ENCODE measurements around the gene NHS.

Gene NHS

DNA sequence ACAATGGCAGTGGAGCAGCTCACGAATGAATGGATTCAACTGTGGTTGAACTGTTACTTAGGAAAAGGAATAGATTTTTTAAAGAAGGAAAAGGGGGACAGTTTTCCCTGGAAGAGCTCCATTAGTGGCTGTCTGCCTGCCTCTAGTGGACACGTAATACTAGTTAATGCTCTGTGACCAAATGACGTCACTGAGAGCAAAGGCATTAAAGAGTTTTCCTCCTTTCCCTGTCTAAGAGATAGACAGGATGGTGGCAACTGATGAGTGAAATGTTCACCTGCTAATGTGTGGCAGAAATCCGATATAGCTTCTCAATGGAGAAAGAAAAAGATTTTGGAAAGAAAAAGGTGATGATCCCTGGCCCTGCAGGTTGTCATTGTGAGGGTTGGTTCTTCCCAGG, 310.0 kb downstream of the NHS start:
- no peak for FAIRE-seq
- DNase-seq (ENCODE audit: insufficient read length, low spot score): no peak
- no peak for TF ChIP-seq POLR2A (IDR thresholded peaks at IDR 0.05; ENCODE audit: low read depth, low read length)

DNA sequence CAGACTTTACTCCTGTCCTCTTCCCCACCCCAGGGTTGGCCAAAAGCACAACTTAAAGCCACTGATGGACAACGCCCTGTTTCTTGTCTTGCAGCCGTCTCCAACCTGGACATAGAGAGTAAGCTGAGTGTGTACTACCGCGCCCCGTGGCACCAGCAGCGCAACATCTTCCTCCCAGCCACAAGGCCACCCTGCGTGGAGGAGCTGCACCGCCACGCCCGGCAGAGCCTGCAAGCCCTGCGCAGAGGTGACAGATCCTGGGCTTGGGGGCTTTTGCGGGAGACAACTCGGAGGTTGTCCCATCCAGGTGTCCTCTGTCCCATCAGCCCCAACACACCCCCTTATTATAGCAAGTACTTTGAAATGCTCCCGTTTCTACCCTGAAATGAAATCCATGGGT, 312.6 kb downstream of the NHS start:
- FAIRE-seq (no peak), DNase-seq (ENCODE audit: insufficient read length, low spot score) (no peak)
- TF ChIP-seq POLR2A (IDR thresholded peaks at IDR 0.05; ENCODE audit: low read depth, low read length): no peak

DNA sequence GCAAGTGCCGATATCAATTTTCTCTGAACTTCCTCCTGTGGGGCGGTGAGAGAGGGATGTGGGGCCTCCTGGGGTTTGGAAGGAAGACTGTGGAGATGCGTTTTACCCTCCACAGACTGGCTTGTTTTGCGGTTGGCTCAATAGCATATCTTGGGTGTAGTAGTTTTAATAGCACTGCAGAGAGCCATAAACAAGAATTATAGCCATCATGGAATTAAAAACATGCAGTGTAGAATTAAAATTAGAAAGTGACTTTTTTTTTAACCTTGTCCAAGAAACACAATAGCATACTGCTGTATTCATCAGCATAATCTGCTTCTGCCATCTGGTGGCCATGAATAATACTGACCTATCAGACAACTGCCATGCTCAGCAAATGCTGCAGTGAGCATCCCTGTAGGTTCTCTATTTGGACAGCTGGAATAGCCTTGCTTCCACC, 315.0 kb downstream of the NHS start:
- TF ChIP-seq POLR2A (IDR thresholded peaks at IDR 0.05; ENCODE audit: low read depth, low read length): no peak
- DNase-seq (ENCODE audit: insufficient read length, low spot score): no peak
- no peak for FAIRE-seq

DNA sequence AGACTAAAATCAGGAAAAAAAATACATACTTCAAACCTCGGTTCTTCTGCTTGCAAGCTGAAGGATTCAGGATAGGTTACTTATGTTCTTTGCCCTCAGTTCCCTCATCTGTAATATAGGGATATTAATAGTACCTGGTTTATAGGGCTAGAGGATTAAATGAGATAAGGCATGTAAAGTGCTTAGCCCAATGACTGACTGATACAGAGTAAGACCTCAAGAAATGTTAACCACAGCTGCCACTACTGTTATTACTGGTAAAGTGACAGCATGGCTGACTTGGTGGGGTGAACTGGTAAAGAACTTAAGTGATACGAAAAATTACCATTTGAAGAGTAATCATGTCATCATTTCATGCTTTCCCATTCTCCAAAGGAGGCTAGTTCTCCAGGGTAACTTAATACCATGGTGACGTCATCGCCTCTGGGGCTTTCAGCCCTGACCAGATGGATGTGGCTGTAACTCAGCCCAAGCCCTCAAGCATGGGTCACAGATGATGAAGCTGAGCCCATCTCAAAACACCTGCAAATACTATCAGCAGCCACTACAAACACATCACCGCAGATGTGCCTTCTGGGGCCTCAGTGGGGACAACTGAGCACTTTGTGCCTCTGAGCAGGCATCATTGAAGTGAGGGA, 317.8 kb downstream of the NHS start:
- no peak for TF ChIP-seq POLR2A (IDR thresholded peaks at IDR 0.05; ENCODE audit: low read depth, low read length)
- FAIRE-seq (no peak), DNase-seq (ENCODE audit: insufficient read length, low spot score) (no peak)

DNA sequence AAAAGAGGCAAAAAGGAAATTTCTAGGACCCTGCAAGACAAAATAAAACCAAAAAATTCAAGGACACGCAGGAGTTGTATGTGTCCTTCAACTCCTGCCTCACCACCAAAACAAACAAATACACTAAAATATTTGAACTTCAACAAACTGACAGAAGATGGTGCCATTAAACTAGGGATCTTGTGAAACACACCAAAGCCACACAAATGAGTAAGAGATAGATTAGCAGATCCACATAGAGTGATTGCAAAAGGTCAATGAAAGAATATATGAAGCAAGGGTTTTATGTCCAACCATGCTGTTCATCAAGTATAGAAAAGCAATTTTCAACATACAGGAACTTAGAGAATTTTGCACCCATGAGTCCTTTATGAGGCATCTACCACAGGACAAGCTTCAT, 322.2 kb downstream of the NHS start:
- DNase-seq (ENCODE audit: insufficient read length, low spot score): no peak
- TF ChIP-seq POLR2A (IDR thresholded peaks at IDR 0.05; ENCODE audit: low read depth, low read length): no peak
- FAIRE-seq: no peak

DNA sequence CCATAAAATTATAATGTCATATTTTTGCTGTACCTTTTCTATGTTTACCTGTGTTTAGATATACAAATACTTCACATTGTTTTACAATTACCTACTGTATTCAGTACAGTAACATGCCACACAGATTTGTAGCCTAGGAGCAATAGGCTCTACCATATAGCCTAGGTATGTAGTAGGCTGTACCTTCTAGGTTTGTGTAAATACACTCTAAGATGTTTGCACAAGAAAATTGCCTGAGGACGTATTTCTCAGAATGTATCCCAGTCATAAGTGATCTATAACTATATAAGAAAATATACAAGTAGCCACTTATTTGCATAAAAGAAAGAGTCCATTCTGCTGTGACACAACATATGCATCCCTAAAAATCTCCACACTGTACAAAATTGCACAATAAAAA, 326.0 kb downstream of the NHS start:
- no peak for TF ChIP-seq POLR2A (IDR thresholded peaks at IDR 0.05; ENCODE audit: low read depth, low read length)
- DNase-seq (ENCODE audit: insufficient read length, low spot score) (no peak), FAIRE-seq (no peak)

DNA sequence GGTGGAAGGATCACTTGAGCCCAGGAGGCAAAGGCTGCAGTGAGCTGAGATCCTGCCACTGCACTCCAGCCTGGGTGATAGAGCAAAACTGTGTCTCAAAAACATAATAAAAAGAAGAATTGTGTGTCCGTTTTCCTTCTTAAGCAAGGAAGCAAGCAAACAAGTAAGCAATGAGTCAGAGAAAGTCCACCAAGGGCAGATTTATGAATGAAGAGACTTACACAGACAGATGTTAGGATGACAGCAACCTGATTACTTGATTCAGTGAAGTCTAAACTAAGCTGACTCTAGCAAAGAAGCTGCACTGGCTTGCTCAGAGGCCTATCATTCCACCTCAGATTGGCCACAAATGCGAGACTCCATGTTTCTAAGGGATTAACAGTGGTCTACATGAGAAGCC, 328.2 kb downstream of the NHS start:
- DNase-seq (ENCODE audit: insufficient read length, low spot score) (no peak), FAIRE-seq (no peak)
- TF ChIP-seq POLR2A (IDR thresholded peaks at IDR 0.05; ENCODE audit: low read depth, low read length): no peak

DNA sequence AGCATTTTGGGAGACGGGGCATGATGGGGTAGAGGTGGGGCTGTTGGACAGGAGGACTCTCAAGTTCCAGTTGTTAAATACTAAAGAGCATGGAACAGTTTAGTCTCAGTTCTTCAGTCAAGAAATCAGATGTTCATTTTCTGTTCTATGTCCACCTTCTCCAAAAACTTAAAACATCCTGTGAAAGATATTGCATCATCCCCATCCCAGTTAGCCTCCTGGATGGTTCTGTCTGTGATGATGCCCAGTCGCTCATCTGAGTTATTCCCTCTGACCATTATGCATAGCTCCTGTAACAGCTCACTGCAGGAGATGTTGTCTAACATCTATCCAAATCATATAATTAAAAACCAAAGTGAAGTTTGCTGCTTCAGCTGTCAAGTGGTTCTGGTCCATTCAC, 330.2 kb downstream of the NHS start:
- TF ChIP-seq POLR2A (IDR thresholded peaks at IDR 0.05; ENCODE audit: low read depth, low read length): no peak
- DNase-seq (ENCODE audit: insufficient read length, low spot score) (no peak), FAIRE-seq (no peak)

DNA sequence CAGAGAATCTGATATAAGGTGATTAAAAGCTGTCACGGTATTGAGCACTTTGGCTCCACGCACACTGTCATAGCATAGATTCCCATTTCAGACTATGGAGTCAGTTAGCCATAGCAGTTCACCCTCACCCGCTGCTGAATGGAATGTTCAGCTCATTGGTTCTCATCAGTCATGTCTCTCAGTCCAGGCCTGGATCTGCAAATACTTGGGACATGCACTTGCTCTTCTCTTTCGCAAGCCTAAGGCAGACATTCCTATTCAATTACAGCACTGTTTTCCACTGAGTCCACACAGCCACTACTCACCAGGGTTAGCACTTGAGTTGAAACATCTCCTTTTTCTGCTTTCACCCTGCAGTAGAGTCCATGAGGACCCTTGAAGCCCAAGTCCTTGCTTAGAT, 331.7 kb downstream of the NHS start:
- FAIRE-seq: no peak
- no peak for DNase-seq (ENCODE audit: insufficient read length, low spot score)
- no peak for TF ChIP-seq POLR2A (IDR thresholded peaks at IDR 0.05; ENCODE audit: low read depth, low read length)

DNA sequence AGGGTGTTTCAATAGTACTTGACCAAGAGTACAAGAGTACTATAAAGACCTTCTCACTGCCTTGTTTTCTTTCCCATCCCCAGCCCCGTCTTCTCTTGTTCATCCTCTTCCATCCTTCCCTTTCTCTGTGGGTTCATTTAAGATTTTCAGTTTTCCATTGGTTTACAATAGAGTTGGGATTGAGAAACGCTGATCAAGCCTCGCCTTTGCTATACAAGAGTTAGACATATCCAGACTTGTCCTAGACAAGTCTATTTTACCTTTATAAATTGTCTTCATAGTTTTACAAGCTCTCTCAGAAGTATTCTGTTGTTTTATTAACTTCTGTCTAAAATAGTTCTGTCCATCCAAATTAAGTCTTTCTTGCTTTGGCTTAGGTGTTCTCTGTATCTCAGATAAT, 332.7 kb downstream of the NHS start:
- FAIRE-seq (no peak), DNase-seq (ENCODE audit: insufficient read length, low spot score) (no peak)
- no peak for TF ChIP-seq POLR2A (IDR thresholded peaks at IDR 0.05; ENCODE audit: low read depth, low read length)

DNA sequence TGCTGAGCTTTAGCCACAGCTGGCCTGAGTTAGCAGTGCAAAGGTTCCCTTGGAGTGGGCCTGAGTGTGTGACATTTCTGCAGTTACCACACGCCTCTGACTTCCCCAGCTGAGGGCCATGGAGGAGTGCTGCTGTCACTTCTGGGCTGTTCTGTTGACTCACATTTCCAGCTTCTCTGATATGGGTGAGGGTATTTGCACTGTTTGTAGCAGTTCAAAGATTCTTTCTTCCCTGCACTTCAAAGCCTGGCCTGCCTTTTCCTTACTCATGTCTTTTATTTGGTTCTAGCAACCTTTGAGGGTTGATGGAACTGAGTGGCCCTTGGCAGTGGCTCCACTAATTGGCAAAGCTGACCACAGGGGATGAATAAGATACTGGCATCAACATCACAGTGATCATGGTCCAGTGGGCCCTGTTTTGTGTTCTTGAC, 335.9 kb downstream of the NHS start:
- no peak for TF ChIP-seq POLR2A (IDR thresholded peaks at IDR 0.05; ENCODE audit: low read depth, low read length)
- no peak for DNase-seq (ENCODE audit: insufficient read length, low spot score)
- FAIRE-seq: no peak

DNA sequence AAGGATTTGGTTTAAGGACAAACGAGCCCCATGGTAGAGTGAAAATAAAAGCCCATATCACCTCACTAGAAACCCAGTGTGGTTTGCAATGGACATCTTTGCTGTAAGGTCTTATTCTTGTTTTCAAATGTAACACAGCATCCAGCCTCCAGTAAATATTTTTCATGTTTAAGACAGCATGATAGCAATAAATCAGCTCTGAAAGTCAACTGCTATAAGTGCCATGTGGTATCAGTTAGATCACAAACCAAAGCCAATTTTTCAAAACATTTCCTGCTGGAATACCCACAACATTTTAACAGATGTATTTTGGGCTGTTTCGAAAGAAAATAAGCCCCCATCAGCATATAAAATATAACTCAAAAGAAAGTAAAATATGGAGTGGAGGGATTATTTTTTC, 338.3 kb downstream of the NHS start:
- no peak for TF ChIP-seq POLR2A (IDR thresholded peaks at IDR 0.05; ENCODE audit: low read depth, low read length)
- no peak for FAIRE-seq
- DNase-seq (ENCODE audit: insufficient read length, low spot score): no peak

DNA sequence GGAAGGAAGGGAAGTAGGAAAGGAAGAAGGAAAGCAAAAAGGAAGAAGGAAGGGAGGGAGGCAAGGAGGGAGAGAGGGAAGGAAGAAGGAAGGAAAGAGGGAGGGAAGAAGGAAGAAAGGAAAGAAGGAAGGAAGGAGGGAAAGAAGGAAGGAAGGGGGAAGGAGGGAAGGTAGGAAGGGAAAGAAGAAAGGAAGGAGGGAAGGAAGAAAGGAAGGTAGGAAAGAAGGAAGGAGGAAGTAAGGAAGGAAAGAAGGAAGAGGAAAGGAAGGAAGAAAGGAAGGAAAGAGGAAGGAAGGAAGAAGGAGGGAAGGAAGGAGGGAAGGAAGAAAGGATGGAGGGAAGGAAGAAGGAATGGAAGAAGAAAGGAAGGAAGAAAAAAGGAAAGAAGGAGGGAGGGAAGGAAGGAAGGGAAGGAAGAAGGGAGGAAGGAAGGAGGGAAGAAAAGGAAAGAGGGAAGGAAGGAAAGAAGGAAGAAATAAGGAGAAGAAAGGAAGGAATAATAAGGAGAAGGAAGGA, 343.7 kb downstream of the NHS start:
- no peak for FAIRE-seq
- no peak for TF ChIP-seq POLR2A (IDR thresholded peaks at IDR 0.05; ENCODE audit: low read depth, low read length)

DNA sequence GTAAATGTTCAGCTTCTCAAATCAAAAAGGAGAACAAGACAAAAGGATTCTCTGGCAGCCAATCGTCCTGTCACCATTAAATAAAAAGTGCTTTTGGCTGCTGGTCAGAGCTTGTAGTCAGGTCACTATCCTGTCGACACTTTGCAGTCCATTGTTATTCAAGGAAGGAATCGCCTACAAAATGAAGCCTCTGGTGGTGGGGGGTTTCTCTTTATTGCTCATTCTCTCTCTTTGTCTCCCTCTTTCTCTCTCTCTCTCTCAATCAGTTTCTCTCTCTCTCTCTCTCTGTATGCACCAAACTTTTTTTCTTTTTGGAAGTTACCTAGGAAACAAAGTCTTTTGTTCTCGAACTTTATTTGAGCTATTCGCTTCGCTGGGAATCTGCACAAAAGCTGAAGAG, 344.7 kb downstream of the NHS start:
- TF ChIP-seq POLR2A (IDR thresholded peaks at IDR 0.05; ENCODE audit: low read depth, low read length): no peak
- FAIRE-seq (no peak), DNase-seq (ENCODE audit: insufficient read length, low spot score) (no peak)

More for the DNA sequence above, 343.7 kb downstream of the NHS start:
- no peak for DNase-seq (ENCODE audit: insufficient read length, low spot score)

DNA sequence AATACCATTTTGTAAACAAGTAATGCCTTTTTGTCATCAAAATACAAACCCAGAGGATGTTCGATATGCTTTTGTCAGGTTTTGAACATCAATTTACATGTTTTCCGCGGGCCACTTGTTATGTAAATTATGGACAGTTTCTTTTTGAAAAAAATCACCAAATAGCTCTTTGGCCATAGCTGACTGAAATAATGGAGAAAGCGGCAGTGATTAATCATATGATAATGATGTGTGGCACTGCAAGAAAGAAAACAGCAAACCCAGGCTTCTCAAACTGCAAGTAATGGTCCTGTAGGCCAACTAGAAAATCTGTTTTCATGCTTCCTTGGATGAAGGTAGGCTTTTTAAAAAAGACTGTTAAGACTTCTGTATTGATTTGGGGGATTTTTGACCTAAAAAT, 346.7 kb downstream of the NHS start:
- TF ChIP-seq POLR2A (IDR thresholded peaks at IDR 0.05; ENCODE audit: low read depth, low read length): no peak
- FAIRE-seq: no peak
- DNase-seq (ENCODE audit: insufficient read length, low spot score): no peak

DNA sequence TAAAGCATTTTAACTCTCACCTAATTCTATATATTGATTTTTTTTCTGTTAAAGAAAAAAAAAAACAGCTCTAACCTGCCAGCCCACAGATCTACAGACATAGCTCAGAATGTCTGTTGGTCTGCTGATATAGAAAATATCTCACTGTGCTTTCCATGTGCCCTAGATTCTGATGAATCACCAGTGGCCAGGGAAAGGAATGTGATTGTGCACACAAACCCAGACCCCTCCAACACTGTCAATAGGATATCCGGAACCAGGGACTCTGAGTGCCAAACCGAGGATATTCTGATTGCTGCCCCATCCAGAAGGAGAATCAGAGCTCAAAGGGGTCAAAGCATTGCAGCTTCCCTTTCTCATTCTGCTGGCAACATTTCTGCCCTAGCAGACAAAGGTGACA, 350.2 kb downstream of the NHS start:
- TF ChIP-seq POLR2A (IDR thresholded peaks at IDR 0.05; ENCODE audit: low read depth, low read length): no peak
- FAIRE-seq: no peak
- no peak for DNase-seq (ENCODE audit: insufficient read length, low spot score)

All from H54 (cell line).